NCI-H146 (cell line): Measurements from ENCODE around the gene AOPEP.
A peak's percentile ranks its signal among the peaks of the same experiment; 100 is the strongest.

Experiments
- DNase-seq: peaks from one replicate; lab custom pipeline; 2025; lab: John Stamatoyannopoulos, UW

Gene AOPEP

GRCh38 chr9:94993821-94994165, 267.3 kb downstream of the AOPEP start:
- no peak for DNase-seq

- DNase-seq, result no peak
Measured at GRCh38 chr9:94995048-94995693, 268.7 kb downstream of the AOPEP start.

GRCh38 chr9:94996641-94997040, 270.1 kb downstream of the AOPEP start:
- no peak for DNase-seq

- DNase-seq, result no peak
Measured at GRCh38 chr9:94997727-94998126, 271.2 kb downstream of the AOPEP start.

- no peak for DNase-seq
Measured at GRCh38 chr9:94999832-95000231, 273.3 kb downstream of the AOPEP start.

- no peak for DNase-seq
Measured at GRCh38 chr9:95000821-95001220, 274.3 kb downstream of the AOPEP start.

GRCh38 chr9:95001720-95002119, 275.2 kb downstream of the AOPEP start:
- DNase-seq, result no peak

- peak; percentile 24 for DNase-seq
Measured at GRCh38 chr9:95003689-95004410, 277.4 kb downstream of the AOPEP start.

- peak; percentile 42 for DNase-seq
Measured at GRCh38 chr9:95004411-95005277, 278.1 kb downstream of the AOPEP start.

GRCh38 chr9:95005278-95006143, 279.0 kb downstream of the AOPEP start:
- DNase-seq, result no peak

- DNase-seq, result no peak
Measured at GRCh38 chr9:95007226-95007869, 280.8 kb downstream of the AOPEP start.

GRCh38 chr9:95008151-95008771, 281.8 kb downstream of the AOPEP start:
- no peak for DNase-seq

- no peak for DNase-seq
Measured at GRCh38 chr9:95009459-95009858, 283.0 kb downstream of the AOPEP start.

- no peak for DNase-seq
Measured at GRCh38 chr9:95010431-95010838, 283.9 kb downstream of the AOPEP start.

- DNase-seq, result no peak
Measured at GRCh38 chr9:95012035-95012708, 285.7 kb downstream of the AOPEP start.

- no peak for DNase-seq
Measured at GRCh38 chr9:95012902-95013301, 286.4 kb downstream of the AOPEP start.

- no peak for DNase-seq
Measured at GRCh38 chr9:95014917-95015316, 288.4 kb downstream of the AOPEP start.

- DNase-seq, result no peak
Measured at GRCh38 chr9:95015569-95015968, 289.1 kb downstream of the AOPEP start.

GRCh38 chr9:95017062-95017461, 290.6 kb downstream of the AOPEP start:
- DNase-seq, result no peak

GRCh38 chr9:95017661-95018060, 291.2 kb downstream of the AOPEP start:
- no peak for DNase-seq
